HepG2 (cell line): ENCODE results near the gene ALS2CL.

ENCODE experiments used
- CTCF ChIP-seq: sonication (generic); formaldehyde crosslinking; IDR thresholded peaks from 2 replicates; pipeline ENCODE4 v1.5.0; 2020; ENCODE audit warnings: mild to moderate bottlenecking, missing genetic modification reagents, moderate library complexity
- MAFK ChIP-seq, 2 experiments: IDR thresholded peaks in 1 of 2; conservative IDR thresholded peaks in 1 of 2; 2 replicates each; pipeline ENCODE4 v1.6.1; 2011; ENCODE audit warnings: improper control_type of control experiment in 2 of 2, low read length in 2 of 2
- SNAPC5 ChIP-seq: sonication (generic); formaldehyde crosslinking; IDR thresholded peaks from 2 replicates; pipeline ENCODE4 v1.8.1; 2023; ENCODE audit warnings: mild to moderate bottlenecking, missing genetic modification reagents, borderline replicate concordance
- SRSF1 ChIP-seq: fragments of 200-400 bp; formaldehyde crosslinking; optimal IDR thresholded peaks from 2 replicates; pipeline ENCODE3; 2017; ENCODE audit warnings: mild to moderate bottlenecking, low read depth, low read length, moderate library complexity
- TAF1 ChIP-seq: sonication (generic); formaldehyde crosslinking; IDR thresholded peaks from 2 replicates; pipeline ENCODE4 v1.4.0; 2020; ENCODE audit warnings: missing genetic modification reagents

GRCh38 chr3:46626039-46626438 is 67.4 kb downstream of the ALS2CL start:
- TF ChIP-seq TAF1 (CRISPR knock-in tag) (no peak), SRSF1 (no peak), CTCF (CRISPR knock-in tag) (no peak), MAFK (conservative IDR thresholded peaks at IDR 0.05 in 1 of 2, IDR thresholded peaks at IDR 0.05 in 1 of 2; ENCODE audit: low read length in 2 of 2) (no peak), SNAPC5 (CRISPR knock-in tag) (no peak)
